Upper lobe of right lung (tissue), 1 donor: Measurements from ENCODE around the gene PRR23E. TPM values are rescaled to one million over a fixed set of nuclear protein-coding genes. Genes with fewer than 3 reads are reported as not detected.

Experiments used
- ATAC-seq: fragments of 200-7000 bp; cut with Tn5 transposase; one replicate; pipeline ENCODE4 v1.9.1; 2020; ENCODE audit warnings: mild to moderate bottlenecking, moderate library complexity
- DNase-seq: peaks from one replicate; pipeline ENCODE4 v3.0.0-alpha.2; 2020
- H3K27ac ChIP-seq: fragments of 200-600 bp; one replicate; pipeline ENCODE4 v1.8.0; 2022
- H3K27me3 ChIP-seq: fragments of 200-600 bp; one replicate; pipeline ENCODE4 v1.8.0; 2022; ENCODE audit warnings: mild to moderate bottlenecking
- H3K36me3 ChIP-seq: fragments of 200-600 bp; one replicate; pipeline ENCODE4 v1.8.0; 2022
- H3K4me1 ChIP-seq: fragments of 200-600 bp; one replicate; pipeline ENCODE4 v1.8.0; 2022
- H3K4me3 ChIP-seq: fragments of 200-600 bp; one replicate; pipeline ENCODE4 v1.8.0; 2022; ENCODE audit warnings: mild to moderate bottlenecking
- H3K9me3 ChIP-seq: fragments of 200-600 bp; one replicate; pipeline ENCODE4 v1.8.0; 2022
- intact Hi-C: fragments of 100-400 bp; cut with DNase I; formaldehyde crosslinking; loops from one replicate; pipeline ENCODE4 v1.11.0; 2022
- total RNA-seq: library from RNA; stranded (reverse); fragmentation: NEBNext Ultra II Directional; extraction: Animal tissue kit (Norgen Biotek cat#: 25700); gene quantifications from one replicate; pipeline ENCODE4 v1.2.1, GENCODE V29; 2021
- TF ChIP-seq, protein P1 (sequence below): fragments of 200-600 bp; IDR thresholded peaks from one replicate; pipeline ENCODE4 v1.8.0; 2022; ENCODE audit warnings: antibody characterized with exemption
- donor health status: DM: no; HTN: yes; CAD: no; lungs with severe emphysema.

The PRR23E gene
- total RNA-seq, 1 donor from 2014 or later, result not detected

DNA sequence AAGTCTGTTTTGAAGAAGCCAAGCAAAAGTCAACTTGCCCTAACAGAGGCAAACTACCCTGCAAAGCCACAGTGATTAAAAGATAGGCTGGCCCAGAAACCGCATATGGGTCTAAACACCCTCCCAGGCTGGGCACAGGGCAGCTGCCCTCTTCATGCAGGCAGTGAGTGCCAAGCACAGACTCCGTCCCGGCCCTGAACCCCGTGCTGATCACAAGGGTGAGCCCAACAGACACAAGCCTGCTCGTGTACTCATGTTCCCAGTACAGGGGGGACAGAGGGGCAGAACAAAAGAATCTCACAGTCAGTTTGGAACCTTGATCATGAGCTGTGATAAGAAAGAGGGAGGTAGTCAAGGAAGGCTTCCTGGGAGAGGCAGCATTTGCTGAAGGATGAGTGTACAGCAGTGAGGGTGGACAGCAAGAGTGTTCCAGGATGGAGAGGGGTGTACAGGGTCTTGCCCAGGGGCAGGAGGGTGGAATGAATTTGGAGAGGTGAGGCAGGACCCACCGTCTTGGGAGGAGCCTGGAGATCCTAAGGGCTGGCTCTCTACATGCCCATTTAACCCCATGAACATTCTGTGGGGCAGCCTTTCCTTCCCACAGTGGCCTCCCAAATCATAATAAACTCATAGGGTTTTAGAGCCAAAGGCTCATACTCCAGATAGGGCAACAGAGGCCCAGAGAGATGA lies 43.2 kb upstream of the PRR23E start:
- no peaks in the 10 kb centered on the region for H3K36me3 ChIP-seq
- TF ChIP-seq, protein P1, sequence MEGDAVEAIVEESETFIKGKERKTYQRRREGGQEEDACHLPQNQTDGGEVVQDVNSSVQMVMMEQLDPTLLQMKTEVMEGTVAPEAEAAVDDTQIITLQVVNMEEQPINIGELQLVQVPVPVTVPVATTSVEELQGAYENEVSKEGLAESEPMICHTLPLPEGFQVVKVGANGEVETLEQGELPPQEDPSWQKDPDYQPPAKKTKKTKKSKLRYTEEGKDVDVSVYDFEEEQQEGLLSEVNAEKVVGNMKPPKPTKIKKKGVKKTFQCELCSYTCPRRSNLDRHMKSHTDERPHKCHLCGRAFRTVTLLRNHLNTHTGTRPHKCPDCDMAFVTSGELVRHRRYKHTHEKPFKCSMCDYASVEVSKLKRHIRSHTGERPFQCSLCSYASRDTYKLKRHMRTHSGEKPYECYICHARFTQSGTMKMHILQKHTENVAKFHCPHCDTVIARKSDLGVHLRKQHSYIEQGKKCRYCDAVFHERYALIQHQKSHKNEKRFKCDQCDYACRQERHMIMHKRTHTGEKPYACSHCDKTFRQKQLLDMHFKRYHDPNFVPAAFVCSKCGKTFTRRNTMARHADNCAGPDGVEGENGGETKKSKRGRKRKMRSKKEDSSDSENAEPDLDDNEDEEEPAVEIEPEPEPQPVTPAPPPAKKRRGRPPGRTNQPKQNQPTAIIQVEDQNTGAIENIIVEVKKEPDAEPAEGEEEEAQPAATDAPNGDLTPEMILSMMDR, result no peak
- ATAC-seq, result no peak
- no peaks in the 10 kb centered on the region for H3K27me3 ChIP-seq
- intact Hi-C loops, result no loop called here
- H3K4me1 ChIP-seq, result no peaks in the 10 kb centered on the region
- H3K27ac ChIP-seq, result no peak overlapping the region
- no peak for DNase-seq
- H3K9me3 ChIP-seq, result no peaks in the 10 kb centered on the region
- no peak overlapping the region for H3K4me3 ChIP-seq

DNA sequence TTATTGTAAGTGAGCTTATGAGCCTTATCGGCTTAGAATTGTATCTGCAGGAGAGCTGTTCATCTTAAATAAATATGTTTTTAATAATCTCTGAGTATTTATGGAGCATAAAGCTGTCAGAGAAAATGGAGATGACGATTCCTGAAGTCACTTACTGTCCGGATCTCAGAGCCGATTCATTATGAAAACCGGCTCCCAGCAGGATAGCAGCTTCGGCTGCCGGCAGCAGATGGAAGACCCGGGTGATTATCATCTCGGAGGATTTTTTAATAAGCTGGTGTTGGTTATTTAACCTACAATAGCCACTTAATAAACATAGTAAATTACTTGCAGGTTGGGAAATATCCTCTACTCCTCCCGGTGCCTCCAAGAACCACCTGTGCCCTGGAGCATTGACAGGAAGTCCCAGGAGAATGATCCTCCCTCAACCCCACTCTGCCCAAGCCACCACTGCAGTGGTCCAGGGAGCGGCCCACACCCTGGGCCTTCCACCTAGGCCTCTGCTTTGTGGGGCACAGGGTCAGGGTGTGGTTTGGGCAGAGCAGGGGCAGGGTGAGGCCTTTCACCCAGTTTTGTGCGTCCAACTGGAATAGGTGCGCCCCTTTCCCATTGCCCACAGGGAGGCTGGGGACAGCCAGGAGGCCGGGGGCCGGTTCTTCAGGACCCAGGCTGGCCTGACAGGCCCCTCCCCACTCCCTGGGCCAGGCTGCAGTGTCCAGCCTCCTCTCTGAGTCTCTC lies 42.2 kb upstream of the PRR23E start:
- DNase-seq, result peak; percentile 50

DNA sequence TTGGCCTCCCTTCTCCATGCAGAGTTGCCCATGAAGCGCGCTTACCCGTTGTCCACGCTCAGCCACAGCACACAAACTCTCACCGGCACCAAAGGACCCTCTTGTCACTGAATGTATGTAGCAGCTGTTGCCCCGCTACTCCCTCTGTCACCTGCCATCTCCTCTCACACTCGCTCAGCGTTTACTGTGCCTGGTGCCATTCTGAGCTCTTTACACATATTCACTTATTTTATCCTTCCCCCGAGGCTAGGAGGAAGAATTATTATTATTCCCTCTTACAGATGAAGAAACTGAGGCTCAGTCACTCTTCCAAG lies 41.7 kb upstream of the PRR23E start:
- DNase-seq (no peak), ATAC-seq (no peak)
- Histone ChIP-seq H3K36me3 (no peaks in the 10 kb centered on the region), H3K9me3 (no peaks in the 10 kb centered on the region), H3K4me1 (no peaks in the 10 kb centered on the region), H3K4me3 (no peak overlapping the region), H3K27me3 (no peaks in the 10 kb centered on the region), H3K27ac (no peak overlapping the region)
- intact Hi-C loops, result no loop called here
- TF ChIP-seq, protein P1, result no peak

More for the DNA sequence above, 42.2 kb upstream of the PRR23E start:
- Histone ChIP-seq H3K4me3 (no peak overlapping the region), H3K27ac (no peak overlapping the region), H3K4me1 (no peaks in the 10 kb centered on the region), H3K36me3 (no peaks in the 10 kb centered on the region), H3K27me3 (no peaks in the 10 kb centered on the region), H3K9me3 (no peaks in the 10 kb centered on the region)
- TF ChIP-seq, protein P1, result no peak
- no peak for ATAC-seq
- intact Hi-C loops, result no loop called here

DNA sequence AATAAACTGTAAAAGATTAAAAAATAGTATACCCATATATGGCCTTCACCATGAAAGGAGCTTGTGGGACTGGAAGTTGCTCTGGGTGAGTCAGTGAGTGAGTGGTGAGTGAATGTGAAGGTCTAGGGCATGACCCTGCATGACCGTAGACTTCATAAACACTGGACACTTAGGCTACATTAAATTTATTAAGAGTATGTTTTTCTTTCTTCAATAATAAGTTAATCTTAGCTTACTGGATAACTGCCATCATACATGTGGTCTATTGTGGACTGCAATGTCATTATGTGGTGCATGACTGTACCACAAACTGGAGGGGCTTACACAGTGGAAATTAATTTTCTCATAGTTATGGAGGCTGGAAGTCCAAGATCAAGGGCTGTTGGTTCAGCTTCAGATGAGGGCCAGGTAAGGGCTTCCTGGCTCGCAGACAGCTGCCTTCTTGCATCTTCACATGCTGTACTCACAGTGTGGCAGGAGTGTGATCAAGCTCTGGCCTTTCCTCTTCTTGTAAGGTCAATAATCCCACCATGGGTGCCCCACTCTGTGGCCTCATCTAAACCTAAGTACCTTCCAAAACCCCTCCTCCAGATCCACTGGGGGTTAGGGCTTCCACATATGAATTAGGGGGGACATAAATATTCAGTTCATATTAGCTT lies 40.8 kb upstream of the PRR23E start:
- ATAC-seq, result no peak
- Histone ChIP-seq H3K4me3 (no peak overlapping the region), H3K4me1 (no peaks in the 10 kb centered on the region), H3K9me3 (no peaks in the 10 kb centered on the region), H3K27me3 (no peaks in the 10 kb centered on the region), H3K27ac (no peak overlapping the region), H3K36me3 (no peaks in the 10 kb centered on the region)
- no peak for DNase-seq
- intact Hi-C loops, result no loop called here
- TF ChIP-seq, protein P1, result no peak

DNA sequence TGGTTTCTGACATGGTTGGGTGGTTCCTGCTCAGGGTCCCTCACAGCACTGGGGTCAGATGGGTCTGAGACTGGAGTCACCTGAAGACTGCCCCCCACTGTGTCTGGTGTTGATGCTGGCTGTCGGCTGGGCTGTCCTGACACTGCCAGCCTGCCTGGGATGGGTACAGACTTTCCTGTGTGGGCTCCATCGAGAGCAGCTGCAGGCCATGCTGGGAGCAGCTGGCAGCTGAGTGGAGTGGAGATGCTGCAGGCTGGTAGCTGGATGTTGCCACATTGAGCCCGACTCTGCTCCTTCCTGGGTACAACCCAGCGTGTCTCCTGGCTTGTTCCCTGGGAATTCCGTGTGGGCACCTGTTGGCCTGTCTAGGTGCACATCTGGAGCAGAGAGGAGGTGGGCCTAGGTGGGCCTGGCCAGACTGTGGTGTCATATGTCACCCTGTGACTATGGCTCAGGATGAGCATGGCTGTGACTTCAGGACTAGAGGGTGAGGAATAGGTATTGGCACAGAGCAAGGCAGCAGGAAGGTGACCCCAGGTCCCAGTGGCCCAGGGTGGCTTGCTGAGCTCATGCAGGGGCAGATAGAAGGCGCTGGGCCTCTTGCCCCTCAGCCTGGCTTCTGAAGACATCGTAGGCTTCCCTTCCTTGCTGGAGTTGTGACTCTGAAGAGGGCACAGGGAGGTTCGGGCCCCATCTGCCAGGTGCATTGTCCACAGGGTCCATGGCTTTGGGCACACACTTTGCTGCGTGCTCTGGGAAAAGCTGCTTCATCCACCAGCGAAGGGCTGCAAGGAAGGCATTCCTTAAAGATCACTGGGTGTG lies 40.0 kb upstream of the PRR23E start:
- intact Hi-C loops, result no loop called here
- ATAC-seq, result no peak
- H3K27me3 ChIP-seq, result peaks cover 6% of the 10 kb centered on the region
- no peaks in the 10 kb centered on the region for H3K4me1 ChIP-seq
- TF ChIP-seq, protein P1, result no peak
- H3K4me3 ChIP-seq, result no peak overlapping the region
- no peak overlapping the region for H3K27ac ChIP-seq
- no peaks in the 10 kb centered on the region for H3K9me3 ChIP-seq
- no peaks in the 10 kb centered on the region for H3K36me3 ChIP-seq
- DNase-seq, result no peak
